SK-N-MC (cell line): ENCODE results near the gene MTX3.

Experiments
- EZH2 ChIP-seq: fragments of 200-600 bp; sonication (generic); IDR thresholded peaks from one replicate; pipeline ENCODE4 v1.6.1; 2017; ENCODE audit warnings: antibody characterized with exemption
- POLR2AphosphoS5 ChIP-seq: IDR thresholded peaks from 2 replicates; pipeline ENCODE4 v1.6.1; 2012; ENCODE audit warnings: mild to moderate bottlenecking, low read depth, low read length, borderline replicate concordance

- no peak for TF ChIP-seq EZH2
- TF ChIP-seq POLR2AphosphoS5, result no peak
Observed at GRCh38 chr5:80036615-80037014, 45.6 kb upstream of the MTX3 start.
